GM18508 (cell line): Measurements from ENCODE around the gene SGMS2.

Experiments used
- ATAC-seq: cut with Tn5 transposase; IDR thresholded peaks from one replicate; pipeline ENCODE4 v1.9.1; 2021; ENCODE audit warnings: moderate number of reproducible peaks; ENCODE audit not compliant: insufficient read depth, unreplicated experiment

The SGMS2 gene

DNA sequence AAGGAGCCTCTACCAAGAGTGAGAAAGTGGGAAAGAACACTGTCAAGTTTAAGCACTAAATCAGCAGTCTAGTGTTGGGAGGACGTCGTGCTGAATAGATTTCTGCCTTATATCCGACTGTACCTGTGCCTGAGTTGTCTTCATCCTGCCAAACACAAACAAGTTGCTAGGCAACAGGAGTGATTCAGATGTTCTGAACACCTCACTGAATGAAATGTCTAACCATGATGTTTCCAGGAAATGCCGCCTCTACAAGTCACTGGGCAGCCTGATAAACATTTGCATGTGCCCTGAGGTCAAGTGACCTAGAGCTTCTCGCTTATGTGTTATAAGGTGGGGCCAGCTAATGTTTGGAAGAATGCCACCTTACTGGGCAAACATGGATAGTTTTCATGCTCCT, 37.9 kb downstream of the SGMS2 start:
- no peak for ATAC-seq

DNA sequence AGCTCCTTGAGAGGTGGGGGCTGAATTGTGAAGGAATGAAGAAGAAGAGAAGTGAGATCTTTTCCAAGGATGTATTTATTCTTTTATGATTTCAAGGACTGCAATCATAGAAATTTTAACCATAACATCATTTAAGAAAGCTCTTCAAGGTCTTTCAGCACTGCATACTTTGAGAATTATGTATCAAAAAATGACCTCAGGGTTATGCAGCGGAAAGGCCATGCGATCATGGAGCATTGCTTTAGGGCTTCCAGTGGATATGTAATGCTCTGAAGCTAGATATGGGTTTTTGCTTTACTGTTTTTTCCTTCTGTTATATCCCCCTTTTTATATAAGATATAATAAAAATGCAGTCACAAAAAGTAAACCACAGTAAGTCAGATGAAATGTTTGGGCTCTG, 38.7 kb downstream of the SGMS2 start:
- ATAC-seq, result no peak

DNA sequence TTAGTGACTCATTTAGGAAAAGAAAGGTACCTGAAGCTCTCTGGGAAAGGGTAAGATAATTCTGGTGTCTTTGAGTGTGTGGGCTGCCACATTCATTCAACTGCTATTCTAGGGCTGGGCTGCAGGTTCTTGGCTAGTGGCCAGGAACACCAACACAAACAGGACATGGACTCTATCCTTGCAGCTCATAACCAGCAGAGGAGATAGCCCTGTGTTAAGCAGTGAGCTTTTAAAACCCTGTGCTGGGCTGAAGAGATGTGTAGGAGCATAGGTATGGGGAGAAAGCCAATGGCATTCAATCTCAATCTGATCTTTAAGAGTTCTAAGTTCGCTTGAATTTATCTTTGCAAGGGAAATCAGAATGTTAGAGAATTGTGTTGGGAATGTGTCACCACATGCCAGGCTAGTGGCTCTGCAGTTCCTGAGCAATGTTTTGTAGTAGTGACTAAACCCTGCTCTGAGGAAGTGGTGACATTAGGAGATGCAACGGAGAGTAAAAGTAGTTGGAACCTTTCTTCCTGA, 39.2 kb downstream of the SGMS2 start:
- no peak for ATAC-seq

DNA sequence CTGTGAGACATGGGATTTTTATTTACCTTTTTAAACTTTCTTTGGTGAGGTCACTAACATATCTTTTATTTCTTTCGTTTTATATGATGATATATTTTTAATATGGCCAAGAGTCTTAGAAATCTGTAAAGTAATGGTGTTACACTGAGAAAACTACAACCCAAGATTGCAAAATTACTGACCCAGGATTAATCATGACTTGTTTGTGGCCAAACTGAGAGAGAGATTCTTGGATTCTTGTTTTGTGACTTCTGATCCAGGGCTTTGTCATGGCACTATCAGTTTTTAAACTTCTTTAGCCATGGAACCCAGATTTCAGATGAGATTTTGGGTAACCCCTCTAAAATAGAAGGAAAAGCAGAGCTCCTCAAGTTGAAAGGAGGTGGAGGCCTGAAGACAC, 42.0 kb downstream of the SGMS2 start:
- no peak for ATAC-seq

DNA sequence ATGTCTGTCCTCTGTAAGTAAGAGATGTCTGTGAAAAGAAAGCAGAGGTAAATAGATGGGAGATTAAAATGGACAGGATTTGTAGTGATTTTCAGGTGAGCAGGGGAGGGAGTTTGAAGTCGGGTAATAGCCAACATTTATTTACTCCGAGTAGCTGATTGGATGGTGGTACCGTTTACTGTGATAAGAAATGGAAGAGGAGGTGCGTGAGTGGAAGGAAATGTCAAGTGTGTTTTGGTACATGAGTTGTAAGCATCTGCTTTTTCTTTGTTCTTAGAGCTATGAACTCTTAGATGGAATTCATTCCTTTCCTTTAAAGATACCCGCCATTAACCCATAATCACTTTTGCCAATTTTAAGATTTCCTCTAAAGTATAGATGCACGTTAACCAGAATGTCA, 45.5 kb downstream of the SGMS2 start:
- ATAC-seq, result no peak

DNA sequence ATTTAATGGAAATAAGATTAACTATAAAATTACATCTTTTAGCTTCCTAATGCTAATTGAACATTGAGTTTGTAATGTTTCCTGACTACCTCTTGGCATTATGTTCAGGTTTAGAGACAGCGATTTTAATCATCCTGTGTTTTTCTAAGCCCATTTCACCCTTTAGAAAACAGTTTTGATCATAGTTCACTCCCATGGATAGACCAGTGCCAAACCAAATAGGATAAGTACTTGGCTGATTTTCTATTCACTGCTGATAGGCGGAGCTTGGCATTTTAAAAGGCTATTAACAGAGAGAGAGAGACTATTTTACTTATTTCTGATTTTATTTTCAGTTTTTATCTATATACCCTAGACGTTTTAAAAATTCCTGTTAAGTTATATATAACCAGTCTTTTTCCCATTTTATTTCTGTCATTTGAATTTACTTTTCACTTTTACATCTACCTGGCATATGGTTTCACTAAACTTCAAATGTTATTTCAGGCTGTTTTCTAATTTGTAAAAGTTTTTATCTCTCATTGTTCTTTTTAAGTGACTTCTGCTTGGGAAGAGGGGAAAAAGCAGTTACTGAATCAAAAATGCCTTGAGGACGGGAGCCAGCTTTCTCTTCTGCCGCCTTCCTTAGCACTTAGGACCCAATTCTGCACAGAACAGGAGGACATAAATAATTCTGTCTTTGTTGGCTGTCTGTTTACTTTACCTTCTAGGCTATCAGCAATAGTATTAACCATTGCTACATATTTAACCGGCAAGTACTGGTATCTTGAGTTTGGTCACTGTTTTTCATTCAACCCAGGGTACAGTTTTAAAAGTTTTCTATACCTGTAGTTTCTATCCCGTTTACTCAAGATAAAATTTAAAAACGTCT, 46.4 kb downstream of the SGMS2 start:
- ATAC-seq, result no peak

DNA sequence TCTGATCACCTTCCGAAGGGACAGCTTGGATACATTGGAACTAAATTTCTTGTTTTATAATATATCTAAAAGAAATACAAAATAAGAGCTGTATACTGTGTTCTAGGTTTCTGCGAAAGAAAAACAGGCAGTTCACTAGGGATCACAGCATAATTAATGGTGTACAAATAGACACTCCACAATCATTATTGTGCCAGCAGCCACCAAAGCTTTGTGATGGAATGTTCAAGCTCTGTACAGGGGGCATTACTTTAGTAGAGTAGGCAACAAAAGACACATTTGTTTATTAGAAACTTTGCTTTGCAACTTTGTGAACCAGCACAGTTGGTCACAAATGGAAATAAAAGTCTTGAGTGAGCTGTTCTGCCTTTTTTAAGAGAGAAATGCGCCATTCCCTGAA, 49.3 kb downstream of the SGMS2 start:
- no peak for ATAC-seq

DNA sequence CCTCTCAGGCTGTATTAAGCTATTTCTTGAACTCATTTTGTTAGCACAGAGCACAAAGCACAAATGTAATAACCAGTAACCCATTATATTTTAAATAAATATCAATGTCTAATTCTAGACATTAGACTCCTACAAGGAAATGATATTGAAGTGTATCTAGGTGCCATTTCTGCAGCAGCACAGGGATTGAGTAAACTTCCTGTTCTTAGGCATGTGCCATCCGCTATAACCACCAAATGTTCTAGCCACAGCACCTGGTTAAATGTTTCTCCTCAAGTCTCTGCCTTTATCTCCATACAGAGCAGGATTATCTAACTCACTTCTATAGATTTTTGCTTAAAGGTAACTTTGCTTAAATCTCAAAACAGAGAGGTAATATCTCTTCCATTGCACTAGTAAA, 51.4 kb downstream of the SGMS2 start:
- ATAC-seq, result no peak

DNA sequence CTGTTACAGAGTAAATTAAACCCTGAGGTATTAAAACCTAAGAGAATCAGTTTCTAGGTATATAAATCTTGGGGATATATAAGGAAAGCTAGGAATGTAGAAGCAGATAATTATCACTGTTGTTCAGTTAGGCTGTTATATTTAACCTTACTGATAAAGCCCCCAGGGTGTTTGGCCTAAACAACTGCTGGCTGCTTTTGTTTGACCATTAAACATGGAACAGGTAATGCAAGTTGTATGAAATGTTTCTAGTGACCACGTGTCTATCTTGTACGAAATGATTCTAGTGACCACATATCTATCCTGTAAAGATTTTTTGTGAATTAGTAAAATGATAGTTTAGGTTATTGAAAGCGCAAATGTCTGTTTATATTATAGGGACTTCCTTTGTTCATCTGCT, 52.6 kb downstream of the SGMS2 start:
- ATAC-seq, result no peak

DNA sequence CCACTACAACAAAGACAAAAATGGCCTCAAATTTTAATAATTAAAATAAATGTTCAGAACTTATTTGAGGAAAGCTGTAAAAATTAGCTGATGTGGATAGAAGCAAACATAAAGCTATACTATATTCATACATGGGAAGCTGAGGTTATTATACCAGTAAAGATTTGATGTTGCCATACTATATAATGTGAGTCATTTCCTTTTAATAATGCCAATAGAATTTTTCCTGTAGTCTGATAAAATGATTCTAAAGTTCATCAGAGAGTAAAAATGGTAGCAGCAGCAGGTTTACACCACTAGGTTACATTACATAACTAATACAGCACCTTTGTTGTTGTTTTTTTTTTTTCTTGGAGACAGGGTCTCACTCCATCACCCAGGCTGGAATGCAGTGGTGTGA, 61.1 kb downstream of the SGMS2 start:
- ATAC-seq, result no peak

DNA sequence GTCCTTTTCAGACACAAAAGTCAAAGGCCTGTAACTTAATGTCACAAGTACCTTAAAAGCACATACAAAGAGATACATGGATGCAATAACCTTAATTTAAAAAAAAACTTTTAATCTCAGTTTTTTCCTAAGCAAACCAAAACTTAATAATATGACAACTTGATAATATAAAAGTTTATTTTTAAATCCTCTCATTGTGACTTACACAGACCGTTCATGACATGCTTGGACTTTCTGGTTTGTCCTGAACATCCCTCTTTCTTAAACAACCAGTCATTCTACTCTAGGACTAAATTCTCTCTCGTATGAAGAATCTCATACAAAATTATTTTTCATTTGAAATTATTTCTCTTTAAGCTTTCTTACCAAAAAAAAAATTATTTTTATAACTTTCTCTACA, 63.5 kb downstream of the SGMS2 start:
- ATAC-seq, result no peak

DNA sequence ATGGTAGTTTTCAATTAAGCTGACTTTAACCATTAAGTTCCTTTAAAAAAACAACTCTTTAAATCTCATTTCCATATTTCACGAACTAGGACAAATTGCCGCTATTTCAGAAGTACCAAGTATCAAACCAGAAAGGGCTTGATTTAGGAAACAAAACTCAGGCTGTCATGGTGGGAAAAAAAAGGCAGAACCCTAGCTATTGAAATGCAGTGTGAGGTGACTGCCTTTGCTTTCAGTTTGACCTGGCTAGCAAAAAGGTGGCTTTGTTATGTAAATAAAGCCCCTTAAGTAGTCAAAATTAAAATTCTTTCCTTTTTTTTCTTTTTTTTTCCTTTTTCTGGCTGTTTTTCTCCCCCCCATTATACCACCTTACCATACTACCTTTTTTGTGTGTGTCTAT, 66.0 kb downstream of the SGMS2 start:
- no peak for ATAC-seq

DNA sequence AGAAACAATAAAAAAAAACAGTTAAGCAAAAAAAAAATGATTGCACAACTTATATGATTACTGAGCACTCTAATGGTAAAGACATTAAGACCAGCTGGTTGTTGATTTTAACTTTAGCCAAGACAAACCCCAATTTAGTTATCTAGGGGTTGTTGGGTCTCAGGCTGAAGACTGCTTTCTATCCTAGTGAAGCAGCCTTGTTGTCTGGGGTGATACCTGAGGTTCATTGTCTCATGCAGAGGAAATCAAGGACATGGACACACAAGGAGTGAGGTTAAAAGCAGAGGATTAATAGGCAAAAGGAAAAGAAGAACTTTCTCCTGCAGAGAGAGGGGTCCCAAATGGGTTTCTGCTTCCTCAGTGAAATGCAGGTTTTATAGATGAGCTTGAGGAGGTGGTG, 66.6 kb downstream of the SGMS2 start:
- ATAC-seq, result no peak

DNA sequence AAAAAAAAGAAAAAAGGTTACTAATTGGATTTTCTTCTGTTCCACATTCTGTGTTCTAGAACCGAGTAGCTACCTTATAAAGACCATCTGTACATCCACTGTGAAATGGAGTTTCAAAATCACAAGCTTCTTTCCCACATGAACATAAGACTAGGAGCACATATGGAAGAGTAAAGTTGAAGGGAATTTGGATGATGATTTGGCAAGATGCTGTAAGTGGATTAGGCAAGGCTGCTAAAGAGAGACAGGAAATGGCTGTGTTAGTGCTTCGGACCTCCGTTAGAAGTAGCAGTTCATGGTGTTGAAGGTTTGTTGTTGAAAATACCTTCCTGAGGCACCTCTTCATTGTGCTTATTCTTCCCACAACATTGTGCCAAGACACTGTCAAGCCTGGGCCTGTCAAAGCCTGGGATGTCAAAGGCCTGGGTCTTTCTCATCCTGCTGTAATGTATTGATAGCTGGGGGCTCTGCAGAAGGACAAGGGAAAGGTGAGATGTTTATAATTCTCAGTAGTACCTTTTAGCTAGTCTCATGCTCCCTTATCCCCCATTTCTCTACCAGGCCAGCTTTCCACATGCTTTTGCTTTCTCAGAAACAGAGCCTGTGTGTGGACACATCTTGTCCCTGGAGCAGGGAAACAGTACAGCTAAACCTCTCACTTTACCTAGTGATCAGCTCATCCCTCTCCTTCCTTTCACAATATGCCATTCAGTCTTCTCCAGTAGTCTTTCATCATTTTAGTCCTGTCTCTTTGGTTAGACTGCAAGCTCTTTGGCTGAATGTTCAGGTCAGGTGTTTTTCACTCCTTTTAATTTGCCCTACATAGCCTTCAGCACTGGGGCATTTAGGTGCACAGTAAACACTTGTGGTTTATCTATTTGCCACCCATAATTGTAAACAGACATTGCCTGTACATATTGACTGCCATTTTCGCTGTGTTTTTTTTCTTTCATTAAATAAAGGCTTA, 68.7 kb downstream of the SGMS2 start:
- ATAC-seq, result no peak

DNA sequence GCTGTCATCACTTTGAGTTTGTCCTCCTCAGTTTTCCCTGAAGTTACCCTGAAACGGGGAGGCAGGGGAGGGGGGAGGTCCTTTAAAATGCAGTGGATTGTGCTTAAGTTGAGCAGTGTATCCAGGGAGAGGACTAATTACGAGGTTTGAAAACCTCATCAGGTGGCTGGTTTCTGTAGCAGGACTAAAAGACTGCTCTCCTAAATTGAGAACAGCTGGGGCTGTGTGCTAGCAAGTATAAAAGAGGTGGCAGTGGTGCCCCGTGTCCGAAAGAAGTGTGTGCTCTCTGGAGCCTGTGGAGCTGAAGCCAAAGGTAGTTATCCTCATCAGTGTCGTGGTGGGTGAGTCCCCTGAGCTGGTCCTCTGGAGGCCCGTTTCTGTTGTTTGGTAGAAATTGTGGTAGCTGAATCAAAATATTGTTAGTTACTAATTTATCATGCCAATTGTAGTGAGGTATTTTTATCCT, 69.4 kb downstream of the SGMS2 start:
- no peak for ATAC-seq

DNA sequence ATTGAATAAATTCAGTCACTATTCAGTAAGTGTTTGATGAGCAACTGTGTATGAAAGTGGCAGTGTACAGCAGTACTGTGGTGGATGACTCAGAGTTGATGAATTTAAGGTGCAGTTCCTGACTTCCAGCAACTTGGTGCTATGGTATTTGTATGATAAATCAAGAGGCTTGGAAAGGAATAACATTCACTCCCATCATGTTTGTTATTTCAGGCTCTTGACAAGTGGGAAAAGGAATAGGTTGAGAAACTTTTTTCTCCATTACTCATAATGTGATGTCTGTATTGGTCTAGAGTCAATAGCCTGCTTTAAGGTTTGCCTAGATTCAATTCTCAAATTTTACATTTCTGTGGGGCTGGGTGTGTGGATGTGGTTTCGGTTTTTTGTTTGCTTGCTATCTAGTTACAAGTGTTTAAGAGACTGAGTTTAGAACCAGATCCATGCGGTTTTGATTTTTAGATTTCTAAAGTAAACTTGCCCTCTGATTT, 71.5 kb downstream of the SGMS2 start:
- ATAC-seq, result no peak

DNA sequence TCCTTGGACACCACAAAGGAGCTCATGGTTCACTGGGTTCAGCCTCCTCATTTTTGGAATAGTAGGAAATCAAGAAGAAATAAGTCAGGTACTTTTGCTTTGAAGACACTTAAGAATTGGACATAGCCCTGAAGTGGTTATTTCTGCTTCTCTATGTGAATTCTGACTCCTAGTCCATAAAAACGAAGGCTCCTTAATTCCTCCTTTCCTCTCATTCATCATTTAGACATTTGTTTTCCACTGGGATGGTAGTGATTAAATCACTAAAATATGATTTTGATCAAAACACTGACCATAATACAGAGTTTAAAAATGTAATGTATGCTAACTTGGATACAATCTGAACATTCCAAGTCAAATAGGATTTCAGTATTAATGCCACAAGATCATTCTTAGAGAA, 71.9 kb downstream of the SGMS2 start:
- no peak for ATAC-seq

DNA sequence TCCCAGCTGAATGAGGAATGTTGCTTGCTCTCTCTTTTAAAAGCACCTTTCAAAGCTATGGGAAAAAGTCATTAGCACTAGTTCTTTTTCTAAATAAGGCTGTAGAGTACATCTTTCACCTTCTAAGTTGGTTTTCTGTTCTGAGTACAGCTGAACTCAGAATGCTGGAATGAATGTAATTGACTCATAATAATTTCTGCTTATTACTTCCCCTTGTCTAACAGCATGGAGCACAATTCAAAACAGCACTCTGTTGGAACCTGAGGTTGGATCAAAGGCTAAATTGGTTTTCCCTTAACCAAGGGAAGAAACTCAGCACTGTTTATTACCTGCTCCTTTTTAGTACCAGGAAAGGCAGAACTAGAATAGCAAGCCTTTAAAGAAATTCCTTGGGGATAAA, 73.1 kb downstream of the SGMS2 start:
- no peak for ATAC-seq

DNA sequence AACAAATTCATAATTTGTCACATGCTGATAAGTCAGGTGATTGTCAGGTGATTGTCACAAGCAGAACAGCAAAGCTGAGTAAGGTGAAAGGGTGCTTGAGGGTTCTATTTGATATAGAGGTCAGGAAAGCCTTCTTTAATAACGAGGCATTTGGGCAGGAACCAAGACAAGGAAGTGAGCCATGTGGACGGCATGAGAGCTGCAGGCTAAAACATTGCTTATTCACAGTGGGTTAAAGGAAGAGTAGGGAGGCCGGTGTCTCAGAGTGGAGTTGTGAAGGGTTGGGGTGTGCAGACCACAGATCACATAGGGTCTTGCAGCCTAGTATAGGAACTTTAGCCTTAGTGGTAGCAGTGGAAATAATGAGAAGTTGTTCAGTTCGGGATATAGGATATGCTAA, 75.3 kb downstream of the SGMS2 start:
- ATAC-seq, result no peak

DNA sequence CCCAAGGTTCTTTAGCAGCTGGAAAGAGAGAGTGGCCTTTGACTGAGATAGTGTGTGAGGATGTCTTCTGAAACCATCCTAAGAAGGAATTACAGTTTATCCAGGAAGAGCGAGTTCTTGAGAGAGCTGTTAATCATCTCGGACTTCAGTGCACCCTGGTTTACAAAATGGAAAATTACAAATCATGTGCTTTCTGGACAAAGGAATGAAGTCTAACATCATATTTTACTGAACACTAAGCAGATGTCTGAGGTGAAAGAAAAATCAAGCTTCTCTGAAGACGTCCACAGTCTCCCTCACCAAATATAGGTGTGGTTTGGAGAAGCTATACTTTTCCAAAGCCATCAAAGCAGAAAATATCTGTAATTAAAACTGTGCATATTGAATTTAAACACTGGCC, 75.8 kb downstream of the SGMS2 start:
- ATAC-seq, result no peak
